Lower leg skin (tissue), 4 donors: ENCODE data around the gene MTF1. TPM values are rescaled to one million over a fixed set of nuclear protein-coding genes. Genes with fewer than 3 reads are reported as not detected.
"Not testable (repeated sequence)": the region's sequence is repeated elsewhere in the genome, so short reads cannot be mapped to it uniquely, and the experiment has no call there.

ENCODE experiments used
- DNase-seq, 2 donors: peaks; one replicate each; pipeline ENCODE4 v3.0.0-alpha.2; 2019; ENCODE audit warnings: low spot score in 2 of 2
- H3K4me3 ChIP-seq: fragments of 200-600 bp; sonication (generic); 2 replicates; pipeline ENCODE4 v1.5.1; 2017; ENCODE audit warnings: mild to moderate bottlenecking, low read depth; ENCODE audit not compliant: poor library complexity, severe bottlenecking
- POLR2A ChIP-seq, 2 donors: fragments of 450-650 bp; IDR thresholded peaks; one replicate each; pipeline ENCODE4 v1.6.1; 2016 to 2017; ENCODE audit warnings: antibody characterized with exemption in 2 of 2, mild to moderate bottlenecking in 1 of 2, moderate library complexity in 1 of 2
- WGBS, 2 donors: methylation state at CpG; one replicate each; pipeline ENCODE4 v1.1.5; 2018; 5-methylcytosine and 5-hydroxymethylcytosine counted together
- intact Hi-C: fragments of 100-400 bp; cut with DNase I; formaldehyde crosslinking; loops from one replicate; pipeline ENCODE4 v1.15.0; 2023; ENCODE audit warnings: low total_unique reads
- total RNA-seq, 4 donors: library from RNA; depleted of rRNA; stranded (reverse); fragments of >200 nt; gene quantifications; one replicate each; pipeline ENCODE4 v1.1.0, GENCODE V29; 2016
- TF ChIP-seq, protein P1 (sequence below), 3 donors: fragments of 450-650 bp; IDR thresholded peaks; one replicate each; pipeline ENCODE4 v1.5.1; 2016; ENCODE audit warnings: antibody characterized with exemption in 3 of 3, mild to moderate bottlenecking in 3 of 3, moderate library complexity in 2 of 3

The MTF1 gene
- total RNA-seq, 4 donors from 2014 or later = 6.7 to 9.6 (median 7.7) TPM

DNA sequence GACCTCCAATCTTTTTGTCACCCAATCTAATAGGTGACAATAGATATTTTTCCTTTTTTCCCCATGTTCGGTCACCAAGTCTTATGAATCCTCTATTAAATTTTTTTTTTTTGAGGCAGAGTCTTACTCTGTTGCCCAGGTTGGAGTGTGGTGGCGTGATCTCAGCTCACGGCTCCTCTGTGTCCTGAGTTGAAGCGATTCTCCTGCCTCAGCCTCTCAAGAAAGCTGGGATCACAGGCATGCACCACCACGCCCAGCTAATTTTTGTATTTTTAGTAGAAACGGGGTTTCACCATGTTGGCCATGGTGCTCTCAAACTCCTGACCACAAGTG lies 42.5 kb upstream of the MTF1 start:
- TF ChIP-seq, protein P1, sequence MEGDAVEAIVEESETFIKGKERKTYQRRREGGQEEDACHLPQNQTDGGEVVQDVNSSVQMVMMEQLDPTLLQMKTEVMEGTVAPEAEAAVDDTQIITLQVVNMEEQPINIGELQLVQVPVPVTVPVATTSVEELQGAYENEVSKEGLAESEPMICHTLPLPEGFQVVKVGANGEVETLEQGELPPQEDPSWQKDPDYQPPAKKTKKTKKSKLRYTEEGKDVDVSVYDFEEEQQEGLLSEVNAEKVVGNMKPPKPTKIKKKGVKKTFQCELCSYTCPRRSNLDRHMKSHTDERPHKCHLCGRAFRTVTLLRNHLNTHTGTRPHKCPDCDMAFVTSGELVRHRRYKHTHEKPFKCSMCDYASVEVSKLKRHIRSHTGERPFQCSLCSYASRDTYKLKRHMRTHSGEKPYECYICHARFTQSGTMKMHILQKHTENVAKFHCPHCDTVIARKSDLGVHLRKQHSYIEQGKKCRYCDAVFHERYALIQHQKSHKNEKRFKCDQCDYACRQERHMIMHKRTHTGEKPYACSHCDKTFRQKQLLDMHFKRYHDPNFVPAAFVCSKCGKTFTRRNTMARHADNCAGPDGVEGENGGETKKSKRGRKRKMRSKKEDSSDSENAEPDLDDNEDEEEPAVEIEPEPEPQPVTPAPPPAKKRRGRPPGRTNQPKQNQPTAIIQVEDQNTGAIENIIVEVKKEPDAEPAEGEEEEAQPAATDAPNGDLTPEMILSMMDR (IDR thresholded peaks at IDR 0.05) = no peak
- no peak for TF ChIP-seq POLR2A (IDR thresholded peaks at IDR 0.05)
- no peak overlapping the region for H3K4me3 ChIP-seq
- WGBS, 2 donors = 91 to 94% methylated on average over 6 of the region's 6 CpGs
- DNase-seq = no peak
- intact Hi-C loops = no loop called here

DNA sequence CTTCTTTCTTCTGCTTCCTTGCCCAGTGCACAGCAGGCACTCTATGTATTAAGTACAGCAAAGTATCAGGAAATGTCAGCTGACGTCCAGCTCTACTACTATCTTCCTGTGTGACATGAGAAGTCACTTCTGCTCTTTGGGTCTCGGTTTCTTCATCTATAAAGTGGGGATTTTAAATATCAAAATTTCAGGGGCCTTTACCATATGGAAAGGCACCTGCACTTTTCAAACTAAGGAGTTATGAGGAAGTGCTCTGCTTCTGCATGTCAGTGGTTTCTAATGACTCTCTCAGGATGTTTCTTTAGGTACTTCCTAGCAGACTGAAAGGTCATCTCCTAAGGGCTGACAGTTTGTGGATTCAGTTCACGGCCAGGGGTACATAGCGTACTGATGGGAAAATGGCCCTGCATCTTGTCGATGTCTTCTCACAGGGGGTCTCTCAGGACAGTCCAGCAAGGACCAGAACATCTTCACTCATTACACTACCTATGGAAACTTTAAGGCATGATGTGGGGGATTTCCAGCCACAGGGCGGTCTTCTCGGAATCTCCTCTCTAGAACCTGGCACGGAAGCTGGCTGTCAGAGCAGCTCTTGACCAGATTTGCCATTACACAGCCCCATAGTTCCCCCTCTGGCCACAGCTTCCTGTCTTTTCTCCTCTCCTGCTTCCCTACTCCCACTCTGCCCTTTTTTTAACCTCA lies 42.0 kb upstream of the MTF1 start:
- intact Hi-C loops = no loop called here
- 84 to 89% methylated on average over 8 of the region's 8 CpGs for WGBS, 2 donors
- TF ChIP-seq, protein P1 (IDR thresholded peaks at IDR 0.05) = no peak
- no peak for TF ChIP-seq POLR2A (IDR thresholded peaks at IDR 0.05)
- no peak for DNase-seq
- no peak overlapping the region for H3K4me3 ChIP-seq

DNA sequence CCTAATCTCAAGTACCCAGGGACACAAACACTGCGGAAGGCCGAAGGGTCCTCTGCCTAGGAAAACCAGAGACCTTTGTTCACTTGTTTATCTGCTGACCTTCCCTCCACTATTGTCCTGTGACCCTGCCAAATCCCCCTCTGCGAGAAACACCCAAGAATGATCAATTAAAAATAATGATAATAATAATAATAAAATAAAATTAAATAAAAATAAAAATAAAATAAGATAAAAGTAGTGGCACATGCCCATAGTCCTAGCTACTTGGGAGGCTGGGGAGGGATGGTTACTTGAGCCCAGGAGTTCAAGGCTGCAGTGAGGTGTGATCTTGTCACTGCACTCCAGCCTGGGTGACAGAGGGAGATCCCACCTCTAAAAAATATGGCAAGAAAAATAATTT lies 38.2 kb upstream of the MTF1 start:
- 99 to 100% methylated on average over 3 of the region's 3 CpGs for WGBS, 2 donors
- H3K4me3 ChIP-seq, intact Hi-C loops, DNase-seq: not testable (repeated sequence)

DNA sequence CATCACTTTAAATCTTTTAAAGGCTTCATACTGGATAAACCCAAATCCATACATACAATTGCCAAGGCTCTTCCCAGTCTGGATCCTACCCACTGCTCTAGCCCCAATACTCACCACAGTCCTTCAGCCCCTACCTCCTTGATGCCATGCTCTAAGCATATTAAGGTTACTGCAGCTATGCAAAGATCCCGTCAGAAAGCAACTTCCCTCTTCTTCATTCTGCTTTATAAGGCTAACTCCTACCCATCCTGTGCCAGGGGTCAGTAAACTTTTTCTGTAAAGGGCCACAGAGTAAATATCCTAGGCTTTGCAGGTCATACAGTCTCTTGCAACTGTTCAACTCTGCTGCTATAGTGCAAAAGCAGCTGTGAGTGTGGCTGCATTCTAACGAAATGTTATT lies 34.3 kb upstream of the MTF1 start:
- DNase-seq = no peak
- no peak for TF ChIP-seq POLR2A (IDR thresholded peaks at IDR 0.05)
- TF ChIP-seq, protein P1 (IDR thresholded peaks at IDR 0.05) = no peak
- intact Hi-C loops = no loop called here
- no peak overlapping the region for H3K4me3 ChIP-seq
- 90 to 99% methylated on average over 2 of the region's 2 CpGs for WGBS, 2 donors

DNA sequence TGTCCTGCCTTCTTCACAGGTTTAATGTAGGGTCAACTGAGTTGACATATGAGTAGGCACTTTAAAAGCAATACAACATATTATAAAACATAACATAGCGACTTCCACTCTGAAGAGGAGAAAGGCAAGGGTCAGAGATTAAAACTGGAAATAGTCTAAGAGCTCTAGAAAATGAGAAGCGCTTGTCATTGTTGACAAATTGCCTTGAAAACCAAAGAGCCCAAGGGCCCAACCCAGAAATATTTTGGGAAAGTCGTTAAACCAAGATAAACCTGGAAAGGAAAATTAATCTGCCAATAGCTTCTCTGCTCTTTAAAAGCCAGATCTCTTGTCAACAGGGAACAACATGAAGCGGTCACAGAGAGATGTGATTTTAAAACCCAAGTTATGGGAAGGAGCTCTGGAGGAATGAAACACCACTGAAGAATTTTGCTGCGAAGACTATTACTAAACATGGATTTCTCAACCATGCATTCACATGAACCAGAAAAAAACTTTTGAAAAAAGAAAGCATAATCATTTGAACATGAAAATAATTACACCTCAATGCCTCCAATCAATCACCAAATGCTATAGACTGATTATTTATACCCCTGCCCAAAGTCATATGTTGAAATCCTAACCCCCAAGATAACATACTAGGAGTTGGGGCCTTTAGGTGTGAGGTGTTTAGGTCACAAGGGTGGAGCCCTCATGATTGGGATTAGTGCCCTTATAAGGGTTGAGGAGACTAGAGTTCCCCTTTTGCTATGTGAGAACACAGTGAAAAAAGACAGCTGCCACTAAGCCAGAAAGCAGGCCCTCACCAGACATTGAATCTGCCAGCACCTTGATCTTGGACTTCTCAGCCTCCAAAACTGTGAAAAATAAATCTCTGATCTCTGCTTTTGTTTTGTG lies 33.0 kb upstream of the MTF1 start:
- 80 to 85% methylated on average over 5 of the region's 5 CpGs for WGBS, 2 donors
- intact Hi-C loops = no loop called here

More for the DNA sequence above, 33.0 kb upstream of the MTF1 start:
- TF ChIP-seq POLR2A (IDR thresholded peaks at IDR 0.05) = no peak
- TF ChIP-seq, protein P1 (IDR thresholded peaks at IDR 0.05) = no peak
- no peak overlapping the region for H3K4me3 ChIP-seq
- peak in 1 of 2 donors; percentile 2 for DNase-seq
